ENCODE data around the gene CTSZ. TPM values are rescaled to one million over a fixed set of nuclear protein-coding genes. Genes with fewer than 3 reads are reported as not detected.

CTSZ gene
- polyA plus RNA-seq, 4 donors = 82.7 to 277 (median 183) TPM

GRCh38 chr20:59007665-59008511 lies 834 bp upstream of the CTSZ start:
- Histone ChIP-seq H3K27me3 (ENCODE audit: control insufficient read depth in 3 of 3, insufficient read depth in 3 of 3, low read length in 3 of 3) (no peaks in the 10 kb centered on the region), H3K36me3 (ENCODE audit: control insufficient read depth in 3 of 3, insufficient read depth in 2 of 3, low read depth in 1 of 3, low read length in 3 of 3) (peaks cover 0 to 19% (median 2%) of the 10 kb centered on the region in 3 donors), H3K27ac (ENCODE audit: low read depth in 1 of 3, low read length in 2 of 3) (peak overlapping the region in 2 of 3 donors; percentile 17 to 87), H3K9me3 (ENCODE audit: control insufficient read depth in 2 of 2, insufficient read depth in 1 of 2, low read depth in 1 of 2, low read length in 1 of 2) (no peaks in the 10 kb centered on the region), H3K4me1 (ENCODE audit: control insufficient read depth in 3 of 3, insufficient read depth in 2 of 3, low read depth in 1 of 3, low read length in 2 of 3) (peaks cover 4 to 20% (median 4%) of the 10 kb centered on the region in 3 donors), H3K4me3 (ENCODE audit: low read depth in 1 of 3, low read length in 3 of 3) (peak overlapping the region; percentile 15 to 87 (median 61))
- WGBS, 3 donors = 80 to 91% (median 85%) methylated on average over 23 to 24 of the region's 24 CpGs
- FAIRE-seq (no peak), DNase-seq (peak in 1 of 2 donors; percentile 18)

GRCh38 chr20:59006167-59006863 lies 739 bp downstream of the CTSZ start:
- 10 to 28% (median 21%) methylated on average over 27 to 29 of the region's 29 CpGs for WGBS, 3 donors
- H3K27ac ChIP-seq (ENCODE audit: low read depth in 1 of 3, low read length in 2 of 3) = peak overlapping the region; percentile 12 to 98 (median 87)
- H3K4me1 ChIP-seq (ENCODE audit: control insufficient read depth in 3 of 3, insufficient read depth in 2 of 3, low read depth in 1 of 3, low read length in 2 of 3) = peaks cover 2 to 20% (median 4%) of the 10 kb centered on the region in 3 donors
- peak overlapping the region; percentile 61 to 87 (median 67) for H3K4me3 ChIP-seq (ENCODE audit: low read depth in 1 of 3, low read length in 3 of 3)
- FAIRE-seq (no peak), DNase-seq (peak in 1 of 2 donors; percentile 42)
- no peaks in the 10 kb centered on the region for H3K27me3 ChIP-seq (ENCODE audit: control insufficient read depth in 3 of 3, insufficient read depth in 3 of 3, low read length in 3 of 3)
- no peaks in the 10 kb centered on the region for H3K9me3 ChIP-seq (ENCODE audit: control insufficient read depth in 2 of 2, insufficient read depth in 1 of 2, low read depth in 1 of 2, low read length in 1 of 2)
- H3K36me3 ChIP-seq (ENCODE audit: control insufficient read depth in 3 of 3, insufficient read depth in 2 of 3, low read depth in 1 of 3, low read length in 3 of 3) = peaks cover 0 to 34% (median 2%) of the 10 kb centered on the region in 3 donors

- Histone ChIP-seq H3K27me3 (ENCODE audit: control insufficient read depth in 3 of 3, insufficient read depth in 3 of 3, low read length in 3 of 3) (no peaks in the 10 kb centered on the region), H3K4me3 (ENCODE audit: low read depth in 1 of 3, low read length in 3 of 3) (peak overlapping the region; percentile 61 to 87 (median 67)), H3K9me3 (ENCODE audit: control insufficient read depth in 2 of 2, insufficient read depth in 1 of 2, low read depth in 1 of 2, low read length in 1 of 2) (no peaks in the 10 kb centered on the region), H3K36me3 (ENCODE audit: control insufficient read depth in 3 of 3, insufficient read depth in 2 of 3, low read depth in 1 of 3, low read length in 3 of 3) (peaks cover 0 to 41% (median 2%) of the 10 kb centered on the region in 3 donors), H3K27ac (ENCODE audit: low read depth in 1 of 3, low read length in 2 of 3) (peak overlapping the region in 2 of 3 donors; percentile 87 to 98), H3K4me1 (ENCODE audit: control insufficient read depth in 3 of 3, insufficient read depth in 2 of 3, low read depth in 1 of 3, low read length in 2 of 3) (peaks cover 2 to 20% (median 4%) of the 10 kb centered on the region in 3 donors)
- no peak for DNase-seq
- 54 to 65% (median 58%) methylated on average over 3 of the region's 3 CpGs for WGBS, 3 donors
- no peak for FAIRE-seq
Observed at GRCh38 chr20:59005523-59006166, 1.4 kb downstream of the CTSZ start.

GRCh38 chr20:59004763-59005522 lies 2.1 kb downstream of the CTSZ start:
- Histone ChIP-seq H3K4me3 (ENCODE audit: low read depth in 1 of 3, low read length in 3 of 3) (peak overlapping the region in 2 of 3 donors; percentile 23 to 87), H3K27me3 (ENCODE audit: control insufficient read depth in 3 of 3, insufficient read depth in 3 of 3, low read length in 3 of 3) (no peaks in the 10 kb centered on the region), H3K4me1 (ENCODE audit: control insufficient read depth in 3 of 3, insufficient read depth in 2 of 3, low read depth in 1 of 3, low read length in 2 of 3) (peaks cover 2 to 20% (median 4%) of the 10 kb centered on the region in 3 donors), H3K36me3 (ENCODE audit: control insufficient read depth in 3 of 3, insufficient read depth in 2 of 3, low read depth in 1 of 3, low read length in 3 of 3) (peaks cover 0 to 45% (median 6%) of the 10 kb centered on the region in 3 donors), H3K9me3 (ENCODE audit: control insufficient read depth in 2 of 2, insufficient read depth in 1 of 2, low read depth in 1 of 2, low read length in 1 of 2) (no peaks in the 10 kb centered on the region), H3K27ac (ENCODE audit: low read depth in 1 of 3, low read length in 2 of 3) (peak overlapping the region in 2 of 3 donors; percentile 87 to 98)
- DNase-seq = peak; percentile 58 to 94
- WGBS, 3 donors = 16 to 32% (median 26%) methylated on average over 17 of the region's 17 CpGs
- FAIRE-seq = no peak

- Histone ChIP-seq H3K4me1 (ENCODE audit: control insufficient read depth in 3 of 3, insufficient read depth in 2 of 3, low read depth in 1 of 3, low read length in 2 of 3) (peaks cover 2 to 20% (median 4%) of the 10 kb centered on the region in 3 donors), H3K27me3 (ENCODE audit: control insufficient read depth in 3 of 3, insufficient read depth in 3 of 3, low read length in 3 of 3) (no peaks in the 10 kb centered on the region), H3K27ac (ENCODE audit: low read depth in 1 of 3, low read length in 2 of 3) (peak overlapping the region in 2 of 3 donors; percentile 52 to 87), H3K36me3 (ENCODE audit: control insufficient read depth in 3 of 3, insufficient read depth in 2 of 3, low read depth in 1 of 3, low read length in 3 of 3) (peaks cover 0 to 48% (median 7%) of the 10 kb centered on the region in 3 donors), H3K4me3 (ENCODE audit: low read depth in 1 of 3, low read length in 3 of 3) (peak overlapping the region in 1 of 3 donors; percentile 87), H3K9me3 (ENCODE audit: control insufficient read depth in 2 of 2, insufficient read depth in 1 of 2, low read depth in 1 of 2, low read length in 1 of 2) (no peaks in the 10 kb centered on the region)
- no peak for FAIRE-seq
- DNase-seq = no peak
- 37 to 51% (median 46%) methylated on average over 4 of the region's 4 CpGs for WGBS, 3 donors
Observed at GRCh38 chr20:59004493-59004762, 2.6 kb downstream of the CTSZ start.

- Histone ChIP-seq H3K4me1 (ENCODE audit: control insufficient read depth in 3 of 3, insufficient read depth in 2 of 3, low read depth in 1 of 3, low read length in 2 of 3) (peaks cover 2 to 20% (median 4%) of the 10 kb centered on the region in 3 donors), H3K4me3 (ENCODE audit: low read depth in 1 of 3, low read length in 3 of 3) (no peak overlapping the region), H3K27ac (ENCODE audit: low read depth in 1 of 3, low read length in 2 of 3) (peak overlapping the region in 1 of 3 donors; percentile 87), H3K9me3 (ENCODE audit: control insufficient read depth in 2 of 2, insufficient read depth in 1 of 2, low read depth in 1 of 2, low read length in 1 of 2) (no peaks in the 10 kb centered on the region), H3K36me3 (ENCODE audit: control insufficient read depth in 3 of 3, insufficient read depth in 2 of 3, low read depth in 1 of 3, low read length in 3 of 3) (peaks cover 0 to 52% (median 9%) of the 10 kb centered on the region in 3 donors), H3K27me3 (ENCODE audit: control insufficient read depth in 3 of 3, insufficient read depth in 3 of 3, low read length in 3 of 3) (no peaks in the 10 kb centered on the region)
- FAIRE-seq = no peak
- 83 to 86% (median 84%) methylated on average over 16 of the region's 16 CpGs for WGBS, 3 donors
- no peak for DNase-seq
Observed at GRCh38 chr20:59003836-59004492, 3.1 kb downstream of the CTSZ start.

- no peak overlapping the region for H3K27ac ChIP-seq (ENCODE audit: low read depth in 1 of 3, low read length in 2 of 3)
- no peaks in the 10 kb centered on the region for H3K27me3 ChIP-seq (ENCODE audit: control insufficient read depth in 3 of 3, insufficient read depth in 3 of 3, low read length in 3 of 3)
- 89 to 90% (median 90%) methylated on average over 17 of the region's 17 CpGs for WGBS, 3 donors
- DNase-seq = no peak
- peaks cover 2 to 20% (median 4%) of the 10 kb centered on the region in 3 donors for H3K4me1 ChIP-seq (ENCODE audit: control insufficient read depth in 3 of 3, insufficient read depth in 2 of 3, low read depth in 1 of 3, low read length in 2 of 3)
- no peaks in the 10 kb centered on the region for H3K9me3 ChIP-seq (ENCODE audit: control insufficient read depth in 2 of 2, insufficient read depth in 1 of 2, low read depth in 1 of 2, low read length in 1 of 2)
- H3K36me3 ChIP-seq (ENCODE audit: control insufficient read depth in 3 of 3, insufficient read depth in 2 of 3, low read depth in 1 of 3, low read length in 3 of 3) = peaks cover 0 to 55% (median 11%) of the 10 kb centered on the region in 3 donors
- no peak for FAIRE-seq
- H3K4me3 ChIP-seq (ENCODE audit: low read depth in 1 of 3, low read length in 3 of 3) = no peak overlapping the region
Observed at GRCh38 chr20:59002874-59003399, 4.1 kb downstream of the CTSZ start.

Measured in small intestine (tissue), 7 donors.